Astrocyte (in vitro differentiated cells and primary cell): ENCODE results near the gene ASNS. TPM values are rescaled to one million over a fixed set of nuclear protein-coding genes. Genes with fewer than 3 reads are reported as not detected.
A peak's percentile ranks its signal among the peaks of the same experiment; 100 is the strongest.

ENCODE experiments used
- DNase-seq: peaks from one replicate; pipeline ENCODE4 v3.0.0-alpha.2; 2010; ENCODE audit warnings: low read depth
- FAIRE-seq: peaks from 2 replicates; lab custom pipeline; 2011; peaks lifted over from hg19 to GRCh38; lab: Jason Lieb, UNC
- H2AFZ ChIP-seq: 2 replicates; pipeline ENCODE4 v1.6.0; 2012; ENCODE audit warnings: low read depth, low read length, inconsistent platforms
- H3K27ac ChIP-seq: 2 replicates; pipeline ENCODE4 v1.5.1; 2011; ENCODE audit warnings: low read depth, low read length, inconsistent platforms
- H3K27me3 ChIP-seq: 2 replicates; pipeline ENCODE4 v1.6.0; 2011; ENCODE audit warnings: low read length, inconsistent platforms; ENCODE audit not compliant: insufficient read depth
- H3K36me3 ChIP-seq: 2 replicates; pipeline ENCODE4 v1.5.1; 2011; ENCODE audit warnings: low read length, inconsistent platforms; ENCODE audit not compliant: insufficient read depth
- H3K4me1 ChIP-seq: 2 replicates; pipeline ENCODE4 v1.5.1; 2011; ENCODE audit warnings: low read length, inconsistent platforms; ENCODE audit not compliant: insufficient read depth
- H3K4me2 ChIP-seq: 2 replicates; pipeline ENCODE4 v1.6.0; 2012; ENCODE audit warnings: low read length, inconsistent platforms
- H3K4me3 ChIP-seq: 2 replicates; pipeline ENCODE4 v1.5.1; 2011; ENCODE audit warnings: low read depth, mild to moderate bottlenecking, low read length, inconsistent platforms; ENCODE audit not compliant: insufficient read depth
- H3K79me2 ChIP-seq: 2 replicates; pipeline ENCODE4 v1.6.0; 2012; ENCODE audit warnings: mild to moderate bottlenecking, low read length, inconsistent platforms; ENCODE audit not compliant: insufficient read depth
- H3K9ac ChIP-seq: 2 replicates; pipeline ENCODE4 v1.6.0; 2012; ENCODE audit warnings: mild to moderate bottlenecking, low read length, inconsistent platforms
- H3K9me3 ChIP-seq: 2 replicates; pipeline ENCODE4 v1.5.1; 2012; ENCODE audit warnings: low read depth, mild to moderate bottlenecking, low read length, inconsistent platforms; ENCODE audit not compliant: insufficient read depth
- H4K20me1 ChIP-seq: 2 replicates; pipeline ENCODE4 v1.6.0; 2012; ENCODE audit warnings: low read length, inconsistent platforms; ENCODE audit not compliant: insufficient read depth
- H3K27ac Mint-ChIP-seq: one replicate; pipeline ENCODE4 v1.8.0; 2021; ENCODE audit warnings: mild to moderate bottlenecking, mixed read lengths; ENCODE audit not compliant: unreplicated experiment
- H3K27me3 Mint-ChIP-seq: one replicate; pipeline ENCODE4 v1.8.0; 2021; ENCODE audit warnings: low read depth, mixed read lengths; ENCODE audit not compliant: unreplicated experiment
- H3K36me3 Mint-ChIP-seq: one replicate; pipeline ENCODE4 v1.8.0; 2021; ENCODE audit warnings: low read depth, mixed read lengths; ENCODE audit not compliant: unreplicated experiment
- H3K4me1 Mint-ChIP-seq: one replicate; pipeline ENCODE4 v1.8.0; 2021; ENCODE audit warnings: low read depth, mixed read lengths; ENCODE audit not compliant: unreplicated experiment
- H3K4me3 Mint-ChIP-seq: one replicate; pipeline ENCODE4 v1.8.0; 2021; ENCODE audit warnings: mild to moderate bottlenecking, moderate library complexity, mixed read lengths; ENCODE audit not compliant: unreplicated experiment
- H3K9me3 Mint-ChIP-seq: one replicate; pipeline ENCODE4 v1.8.0; 2021; ENCODE audit warnings: mild to moderate bottlenecking, mixed read lengths; ENCODE audit not compliant: unreplicated experiment
- CTCF ChIP-seq: IDR thresholded peaks from 2 replicates; pipeline ENCODE4 v1.5.1; 2011; ENCODE audit warnings: low read depth, mild to moderate bottlenecking, inconsistent platforms, low read length, moderate library complexity; ENCODE audit not compliant: insufficient read depth
- EZH2 ChIP-seq: IDR thresholded peaks from 2 replicates; pipeline ENCODE4 v1.6.1; 2012; ENCODE audit warnings: mild to moderate bottlenecking, low read length, inconsistent platforms; ENCODE audit not compliant: insufficient read depth
- total RNA-seq: library from RNA; stranded (reverse); gene quantifications from 2 replicates; pipeline ENCODE4 v1.2.1, GENCODE V29; 2021

Gene ASNS
- total RNA-seq, 1 donor from 2014 or later, result 149 TPM

GRCh38 chr7:97871659-97872024, 566 bp downstream of the ASNS start:
- FAIRE-seq (no peak), DNase-seq (no peak)
- no peak for TF ChIP-seq CTCF
- no peak for TF ChIP-seq EZH2
- Histone ChIP-seq H3K79me2 (no peaks in the 10 kb centered on the region), H3K4me2 (peak overlapping the region; percentile 95), H3K27ac (no peak overlapping the region), H2AFZ (peak overlapping the region; percentile 97), H3K9ac (peak overlapping the region; percentile 78), H3K36me3 (no peaks in the 10 kb centered on the region), H3K4me3 (peak overlapping the region; percentile 82), H3K27me3 (no peaks in the 10 kb centered on the region), H4K20me1 (no peaks in the 10 kb centered on the region), H3K4me1 (peaks cover 7% of the 10 kb centered on the region), H3K9me3 (no peaks in the 10 kb centered on the region)
- H3K27ac Mint-ChIP-seq, result peak overlapping the region; percentile 62
- peaks cover 2% of the 10 kb centered on the region for H3K9me3 Mint-ChIP-seq
- H3K36me3 Mint-ChIP-seq, result peaks cover 3% of the 10 kb centered on the region
- H3K4me3 Mint-ChIP-seq, result peak overlapping the region; percentile 95
- peaks cover 2% of the 10 kb centered on the region for H3K4me1 Mint-ChIP-seq
- peaks cover 8% of the 10 kb centered on the region for H3K27me3 Mint-ChIP-seq

- no peaks in the 10 kb centered on the region for H3K79me2 ChIP-seq
- H3K9me3 ChIP-seq, result no peaks in the 10 kb centered on the region
- H3K27ac Mint-ChIP-seq, result no peak overlapping the region
- no peaks in the 10 kb centered on the region for H3K27me3 ChIP-seq
- peaks cover 2% of the 10 kb centered on the region for H3K9me3 Mint-ChIP-seq
- H3K36me3 Mint-ChIP-seq, result peaks cover 5% of the 10 kb centered on the region
- peaks cover 2% of the 10 kb centered on the region for H3K27me3 Mint-ChIP-seq
- peaks cover 2% of the 10 kb centered on the region for H3K4me1 Mint-ChIP-seq
- no peaks in the 10 kb centered on the region for H3K36me3 ChIP-seq
- no peak overlapping the region for H3K9ac ChIP-seq
- H3K27ac ChIP-seq, result no peak overlapping the region
- no peak overlapping the region for H2AFZ ChIP-seq
- peaks cover 7% of the 10 kb centered on the region for H3K4me1 ChIP-seq
- DNase-seq (no peak), FAIRE-seq (no peak)
- no peak overlapping the region for H3K4me3 ChIP-seq
- TF ChIP-seq CTCF (no peak), EZH2 (no peak)
- H3K4me3 Mint-ChIP-seq, result peak overlapping the region; percentile 40
- no peaks in the 10 kb centered on the region for H4K20me1 ChIP-seq
- H3K4me2 ChIP-seq, result no peak overlapping the region
These were observed 3.4 kb downstream of the ASNS start for GRCh38 chr7:97868788-97869187.

GRCh38 chr7:97868314-97868713, 3.9 kb downstream of the ASNS start:
- Histone ChIP-seq H3K9ac (no peak overlapping the region), H4K20me1 (no peaks in the 10 kb centered on the region), H3K4me2 (no peak overlapping the region), H3K27me3 (no peaks in the 10 kb centered on the region), H3K79me2 (no peaks in the 10 kb centered on the region), H2AFZ (no peak overlapping the region), H3K4me3 (no peak overlapping the region), H3K4me1 (peaks cover 7% of the 10 kb centered on the region), H3K36me3 (no peaks in the 10 kb centered on the region), H3K27ac (no peak overlapping the region), H3K9me3 (no peaks in the 10 kb centered on the region)
- Mint-ChIP-seq H3K27me3 (no peaks in the 10 kb centered on the region), H3K36me3 (peaks cover 5% of the 10 kb centered on the region), H3K9me3 (peaks cover 2% of the 10 kb centered on the region), H3K27ac (no peak overlapping the region), H3K4me1 (peaks cover 2% of the 10 kb centered on the region), H3K4me3 (no peak overlapping the region)
- DNase-seq (no peak), FAIRE-seq (no peak)
- TF ChIP-seq CTCF (no peak), EZH2 (no peak)
